ENCODE data around the gene ARHGAP23.

ARHGAP23 gene

GRCh38 chr17:38419508-38419981, 8.7 kb upstream of the ARHGAP23 start:
- peak overlapping the region in 1 of 11 experiments; percentile 47; a peak in 1 of 22 replicates for H3K9ac ChIP-seq
- no peak for TF ChIP-seq Cebpa-rat (IDR thresholded peaks at IDR 0.05)
- H3K9me3 ChIP-seq (replicated peaks in 1 of 11), result no peaks in the 10 kb centered on the region
- H3K4me3 ChIP-seq, result peak overlapping the region in 4 of 10 experiments; percentile 40 to 59 (median 52); a peak in 7 of 20 replicates
- no peak overlapping the region for H3K27ac ChIP-seq
- peaks cover 41 to 86% (median 79%) of the 10 kb centered on the region in 10 experiments for H3K4me1 ChIP-seq
- peaks cover 29 to 46% (median 39%) of the 10 kb centered on the region in 11 experiments for H3K27me3 ChIP-seq
- H3K4me2 ChIP-seq, result peak overlapping the region; percentile 41 to 99 (median 73); a peak in 21 of 22 replicates
- H4K20me1 ChIP-seq, result peaks cover 0 to 19% (median 0%) of the 10 kb centered on the region in 11 experiments; a peak in 2 of 22 replicates
- H3K36me3 ChIP-seq, result no peaks in the 10 kb centered on the region

- H3K9me3 ChIP-seq (replicated peaks in 1 of 11), result no peaks in the 10 kb centered on the region
- H3K9ac ChIP-seq, result peak overlapping the region in 1 of 11 experiments; percentile 3; a peak in 1 of 22 replicates
- no peak for TF ChIP-seq Cebpa-rat (IDR thresholded peaks at IDR 0.05)
- H3K36me3 ChIP-seq, result no peaks in the 10 kb centered on the region
- H3K4me2 ChIP-seq, result peak overlapping the region in 9 of 11 experiments; percentile 12 to 99 (median 73); a peak in 17 of 22 replicates
- peaks cover 43 to 86% (median 80%) of the 10 kb centered on the region in 10 experiments for H3K4me1 ChIP-seq
- peaks cover 29 to 46% (median 39%) of the 10 kb centered on the region in 11 experiments for H3K27me3 ChIP-seq
- no peak overlapping the region for H3K27ac ChIP-seq
- peaks cover 0 to 19% (median 0%) of the 10 kb centered on the region in 11 experiments; a peak in 2 of 22 replicates for H4K20me1 ChIP-seq
- no peak overlapping the region for H3K4me3 ChIP-seq
Measured at GRCh38 chr17:38420518-38420917, 7.7 kb upstream of the ARHGAP23 start.

GRCh38 chr17:38421171-38421841, 7.0 kb upstream of the ARHGAP23 start:
- peak overlapping the region in 3 of 11 experiments; percentile 3 to 25 (median 12); a peak in 2 of 22 replicates for H3K9ac ChIP-seq
- peaks cover 46 to 86% (median 80%) of the 10 kb centered on the region in 10 experiments for H3K4me1 ChIP-seq

GRCh38 chr17:38421871-38422827, 6.1 kb upstream of the ARHGAP23 start:
- H3K4me2 ChIP-seq, result peak overlapping the region in 8 of 11 experiments; percentile 12 to 99 (median 74); a peak in 13 of 22 replicates
- no peak overlapping the region for H3K27ac ChIP-seq
- 0 out of 22 replicates have a peak overlapping the region, but pooled peaks of 2 of the 11 experiments have one; percentile 12 to 15 for H3K9ac ChIP-seq
- H3K4me3 ChIP-seq, result no peak overlapping the region
- peaks cover 55 to 86% (median 80%) of the 10 kb centered on the region in 10 experiments for H3K4me1 ChIP-seq
- peaks cover 29 to 43% (median 39%) of the 10 kb centered on the region in 11 experiments for H3K27me3 ChIP-seq
- no peak for TF ChIP-seq Cebpa-rat (IDR thresholded peaks at IDR 0.05)
- peaks cover 0 to 19% (median 0%) of the 10 kb centered on the region in 11 experiments; a peak in 2 of 22 replicates for H4K20me1 ChIP-seq
- H3K9me3 ChIP-seq (replicated peaks in 1 of 11), result no peaks in the 10 kb centered on the region
- no peaks in the 10 kb centered on the region for H3K36me3 ChIP-seq

More at GRCh38 chr17:38421171-38421841, 7.0 kb upstream of the ARHGAP23 start:
- Histone ChIP-seq H4K20me1 (peaks cover 0 to 19% (median 0%) of the 10 kb centered on the region in 11 experiments; a peak in 2 of 22 replicates), H3K27ac (no peak overlapping the region), H3K4me3 (no peak overlapping the region), H3K36me3 (no peaks in the 10 kb centered on the region), H3K27me3 (peaks cover 29 to 46% (median 39%) of the 10 kb centered on the region in 11 experiments), H3K4me2 (peak overlapping the region in 10 of 11 experiments; percentile 12 to 99 (median 70); a peak in 17 of 22 replicates), H3K9me3 (replicated peaks in 1 of 11) (no peaks in the 10 kb centered on the region)
- no peak for TF ChIP-seq Cebpa-rat (IDR thresholded peaks at IDR 0.05)

GRCh38 chr17:38424297-38424972, 3.8 kb upstream of the ARHGAP23 start:
- peaks cover 57 to 79% (median 74%) of the 10 kb centered on the region in 10 experiments for H3K4me1 ChIP-seq
- no peaks in the 10 kb centered on the region for H3K9me3 ChIP-seq (replicated peaks in 1 of 11)
- H3K27me3 ChIP-seq, result peaks cover 9 to 21% (median 19%) of the 10 kb centered on the region in 11 experiments
- H3K4me3 ChIP-seq, result peak overlapping the region in 3 of 10 experiments; percentile 11 to 21 (median 20); a peak in 1 of 20 replicates
- peak overlapping the region; percentile 92 to 100 (median 98) for H3K4me2 ChIP-seq
- H4K20me1 ChIP-seq, result peaks cover 0 to 12% (median 7%) of the 10 kb centered on the region in 11 experiments; a peak in 19 of 22 replicates
- peak overlapping the region in 5 of 11 experiments; percentile 7 to 55 (median 20); a peak in 6 of 22 replicates for H3K27ac ChIP-seq
- no peaks in the 10 kb centered on the region for H3K36me3 ChIP-seq
- H3K9ac ChIP-seq, result peak overlapping the region in 8 of 11 experiments; percentile 19 to 49 (median 32); a peak in 9 of 22 replicates
- TF ChIP-seq Cebpa-rat (IDR thresholded peaks at IDR 0.05), result no peak

GRCh38 chr17:38425031-38425430, 3.2 kb upstream of the ARHGAP23 start:
- Histone ChIP-seq H3K27me3 (peaks cover 3 to 15% (median 13%) of the 10 kb centered on the region in 11 experiments; a peak in 21 of 22 replicates), H3K9ac (peak overlapping the region in 9 of 11 experiments; percentile 14 to 49 (median 29); a peak in 11 of 22 replicates), H3K4me3 (peak overlapping the region in 3 of 10 experiments; percentile 11 to 21 (median 20); a peak in 4 of 20 replicates), H3K4me2 (peak overlapping the region; percentile 92 to 100 (median 98)), H3K9me3 (replicated peaks in 1 of 11) (no peaks in the 10 kb centered on the region), H3K36me3 (no peaks in the 10 kb centered on the region), H3K4me1 (peaks cover 63 to 79% (median 74%) of the 10 kb centered on the region in 10 experiments), H3K27ac (peak overlapping the region in 6 of 11 experiments; percentile 7 to 55 (median 18); a peak in 8 of 22 replicates), H4K20me1 (peaks cover 0 to 18% (median 13%) of the 10 kb centered on the region in 11 experiments; a peak in 20 of 22 replicates)
- TF ChIP-seq Cebpa-rat (IDR thresholded peaks at IDR 0.05), result no peak

- H3K4me3 ChIP-seq, result no peak overlapping the region
- H3K4me1 ChIP-seq, result peaks cover 70 to 79% (median 74%) of the 10 kb centered on the region in 10 experiments
- H3K9ac ChIP-seq, result no peak overlapping the region; a peak in 1 of 22 replicates
- peaks cover 0 to 9% (median 8%) of the 10 kb centered on the region in 11 experiments; a peak in 8 of 22 replicates for H3K27me3 ChIP-seq
- peak overlapping the region; percentile 92 to 100 (median 98) for H3K4me2 ChIP-seq
- TF ChIP-seq Cebpa-rat (IDR thresholded peaks at IDR 0.05), result no peak
- H4K20me1 ChIP-seq, result peaks cover under 1 to 25% (median 20%) of the 10 kb centered on the region in 11 experiments; a peak in 21 of 22 replicates
- no peaks in the 10 kb centered on the region for H3K9me3 ChIP-seq (replicated peaks in 1 of 11)
- peak overlapping the region in 2 of 11 experiments; percentile 48 to 55; a peak in 3 of 22 replicates for H3K27ac ChIP-seq
- no peaks in the 10 kb centered on the region; a peak in 1 of 22 replicates for H3K36me3 ChIP-seq
Measured at GRCh38 chr17:38425744-38426143, 2.5 kb upstream of the ARHGAP23 start.
